NCI-H1436 treated with DMSO at 0.1 percent for 48 hours (cell line): ENCODE data around the gene POR.

Source experiments
- DNase-seq: peaks from one replicate; lab custom pipeline; 2025; lab: John Stamatoyannopoulos, UW

Gene POR

DNA sequence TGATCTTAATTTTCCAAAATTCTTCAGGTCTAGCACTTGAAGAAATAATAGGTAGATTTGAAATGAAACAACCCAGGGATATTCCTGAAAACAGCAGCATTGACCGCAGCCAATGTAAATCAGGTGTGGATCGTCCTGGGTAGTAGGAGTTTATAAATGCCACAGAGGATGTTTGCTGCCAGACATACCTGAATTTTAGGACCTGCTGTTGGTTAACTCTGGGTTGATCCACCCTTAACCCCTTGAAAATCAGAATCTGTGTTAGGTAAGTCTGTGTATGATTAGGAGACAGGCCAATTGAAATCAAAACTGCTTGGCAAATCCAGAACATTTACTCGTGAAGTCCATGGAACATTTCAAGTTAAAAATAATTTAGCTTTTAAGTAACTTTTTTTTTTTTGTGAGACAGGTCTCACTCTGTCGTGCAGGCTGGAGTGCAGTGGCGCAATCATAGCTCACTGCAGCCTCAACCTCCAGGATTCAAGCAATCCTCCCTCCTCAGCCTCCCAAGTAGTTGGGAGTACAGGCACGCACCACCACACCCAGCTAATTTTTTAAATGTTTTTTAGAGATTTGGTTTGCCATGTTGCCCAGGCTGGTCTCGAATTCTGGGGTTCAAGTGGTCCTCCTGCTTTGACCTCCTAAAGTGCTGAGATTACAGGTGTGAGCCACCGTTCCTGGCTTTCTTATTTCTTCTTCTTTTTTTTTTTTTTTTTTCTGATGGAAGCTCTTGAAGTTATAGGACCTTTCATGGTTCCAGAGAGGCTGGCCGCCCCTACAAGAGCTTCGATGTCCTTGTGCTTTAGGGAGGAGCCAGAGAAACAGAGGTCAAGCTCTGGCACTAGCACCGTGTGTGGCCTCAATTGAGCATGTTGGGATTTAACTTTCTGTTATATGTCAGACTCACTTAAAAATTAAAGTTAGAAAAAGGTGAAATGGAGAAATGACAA lies 2.0 kb downstream of the POR start:
- no peak for DNase-seq

DNA sequence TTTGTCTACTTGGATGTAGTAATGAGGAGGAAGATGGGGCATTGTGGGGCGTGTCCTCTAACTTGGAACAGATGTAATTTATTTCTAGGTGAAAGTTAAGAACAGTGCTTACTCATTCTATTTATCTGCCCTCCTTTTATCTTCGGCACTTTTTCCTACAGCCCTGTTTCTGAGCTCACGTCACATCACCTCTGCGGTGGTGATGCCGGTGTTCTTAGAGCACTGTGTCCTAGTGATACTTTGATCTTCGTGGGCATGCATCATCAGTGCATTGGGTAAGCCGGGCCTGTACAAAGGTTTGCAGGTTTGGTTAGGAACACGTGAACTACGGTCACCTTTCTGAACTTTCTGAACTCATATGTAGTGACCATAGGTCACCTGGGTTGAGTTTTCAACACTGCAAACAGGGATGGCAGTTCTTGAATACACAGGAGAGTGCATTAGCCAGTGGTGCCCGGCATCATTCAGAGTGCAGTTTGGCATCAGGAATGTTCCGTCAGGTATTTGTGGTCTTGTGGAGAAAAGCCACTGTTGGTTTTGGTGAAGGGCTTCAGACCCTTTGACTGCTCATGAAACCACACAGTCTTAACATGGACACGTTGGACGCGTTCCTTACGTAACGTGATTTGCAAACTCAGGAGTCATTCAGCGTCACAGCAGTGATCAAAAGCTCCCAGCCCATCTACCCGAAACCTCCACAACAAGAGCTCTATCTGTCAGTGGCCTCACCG lies 5.6 kb downstream of the POR start:
- DNase-seq, result no peak

DNA sequence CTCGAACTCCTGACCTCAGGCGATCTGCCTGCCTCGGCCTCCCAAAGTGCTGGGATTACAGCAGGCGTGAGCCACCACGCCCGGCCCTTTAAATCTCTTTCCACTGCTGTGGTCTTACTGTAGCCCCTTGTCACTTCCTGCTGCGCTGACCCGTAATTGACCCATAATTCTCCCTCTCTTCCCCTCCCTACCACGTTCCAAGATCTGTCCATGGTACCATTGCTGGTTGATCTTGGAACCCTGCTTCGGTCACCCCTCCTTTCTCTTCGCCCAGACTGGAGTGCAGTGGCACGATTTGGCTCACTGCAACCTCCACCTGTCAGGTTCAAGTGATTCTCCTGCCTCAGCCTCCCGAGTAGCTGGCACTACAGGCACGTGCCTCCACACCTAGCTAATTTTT lies 6.5 kb downstream of the POR start:
- DNase-seq, result no peak

- no peak for DNase-seq
Measured at GRCh38 chr7:75922966-75923603, 8.1 kb downstream of the POR start.

DNA sequence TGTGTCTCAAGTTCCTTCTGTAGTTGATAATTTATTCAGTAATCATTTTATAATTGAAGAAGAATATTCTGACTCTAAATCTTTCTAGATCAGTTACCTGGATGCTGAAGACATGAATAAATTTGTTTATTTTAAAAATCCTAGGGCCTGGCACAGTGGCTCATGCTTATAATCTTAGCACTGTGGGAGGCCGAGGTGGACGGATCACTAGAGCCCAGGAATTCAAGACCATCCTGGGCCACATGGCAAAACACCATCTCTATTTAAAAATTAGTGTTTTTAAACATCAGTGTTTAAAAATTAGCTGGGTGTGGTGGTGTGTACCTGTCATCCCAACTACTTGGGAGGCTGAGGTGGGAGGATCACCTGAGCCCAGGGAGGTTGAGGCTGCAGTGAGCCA lies 9.3 kb downstream of the POR start:
- no peak for DNase-seq

GRCh38 chr7:75924889-75925288 lies 9.9 kb downstream of the POR start:
- DNase-seq, result no peak

DNA sequence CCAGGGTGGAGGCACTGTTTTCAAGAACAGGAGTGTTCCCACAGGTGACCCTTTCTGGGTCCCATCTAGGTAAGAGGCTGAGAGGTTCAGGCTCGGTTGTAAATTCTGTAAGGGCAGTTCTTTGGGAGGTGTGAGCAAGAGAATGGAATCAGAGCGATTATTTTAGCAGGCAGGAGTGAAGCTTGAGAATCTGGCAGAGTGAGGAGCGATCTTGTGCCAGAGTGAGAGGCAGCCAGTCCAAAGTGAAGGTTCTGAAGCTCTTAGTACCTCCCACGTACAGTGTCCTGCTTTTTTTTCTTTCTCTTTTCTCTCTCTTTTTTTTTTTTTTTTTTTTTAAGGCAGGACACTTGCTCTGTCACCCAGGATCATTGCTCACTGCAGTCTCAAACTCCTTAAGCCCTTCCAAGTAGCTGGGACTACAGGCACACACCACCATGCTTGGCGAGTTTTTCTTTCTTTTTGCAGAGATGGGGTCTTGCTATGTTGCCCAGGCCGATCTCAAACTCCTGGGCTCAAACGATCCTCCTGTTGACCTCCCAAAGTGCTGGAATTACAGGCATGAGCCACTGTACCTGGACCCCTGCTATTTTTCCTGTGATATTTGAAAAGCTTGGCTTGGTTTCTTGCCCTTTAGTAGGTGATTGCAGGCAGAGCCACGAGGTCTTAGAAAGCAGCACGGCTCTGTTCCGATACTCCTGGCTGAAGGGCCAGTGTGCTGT lies 10.9 kb downstream of the POR start:
- no peak for DNase-seq

DNA sequence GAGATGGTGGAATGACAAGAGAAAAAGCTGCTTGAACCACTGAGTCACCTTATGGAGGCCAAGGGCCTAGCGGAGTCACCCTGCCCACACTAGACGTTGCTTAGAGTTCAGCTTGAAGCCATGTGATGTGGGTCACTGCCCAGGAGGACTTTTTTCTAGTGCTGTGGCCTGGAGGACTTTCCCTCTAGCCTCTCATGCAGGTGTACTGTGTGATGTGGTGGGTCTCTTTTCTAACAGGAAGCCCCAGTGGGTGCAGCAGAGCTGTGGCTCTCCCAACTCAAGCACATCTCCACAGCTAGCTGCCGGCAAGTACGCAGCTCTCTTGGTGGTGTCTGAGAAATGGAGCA lies 13.6 kb downstream of the POR start:
- no peak for DNase-seq

GRCh38 chr7:75931680-75932079 lies 16.7 kb downstream of the POR start:
- no peak for DNase-seq

DNA sequence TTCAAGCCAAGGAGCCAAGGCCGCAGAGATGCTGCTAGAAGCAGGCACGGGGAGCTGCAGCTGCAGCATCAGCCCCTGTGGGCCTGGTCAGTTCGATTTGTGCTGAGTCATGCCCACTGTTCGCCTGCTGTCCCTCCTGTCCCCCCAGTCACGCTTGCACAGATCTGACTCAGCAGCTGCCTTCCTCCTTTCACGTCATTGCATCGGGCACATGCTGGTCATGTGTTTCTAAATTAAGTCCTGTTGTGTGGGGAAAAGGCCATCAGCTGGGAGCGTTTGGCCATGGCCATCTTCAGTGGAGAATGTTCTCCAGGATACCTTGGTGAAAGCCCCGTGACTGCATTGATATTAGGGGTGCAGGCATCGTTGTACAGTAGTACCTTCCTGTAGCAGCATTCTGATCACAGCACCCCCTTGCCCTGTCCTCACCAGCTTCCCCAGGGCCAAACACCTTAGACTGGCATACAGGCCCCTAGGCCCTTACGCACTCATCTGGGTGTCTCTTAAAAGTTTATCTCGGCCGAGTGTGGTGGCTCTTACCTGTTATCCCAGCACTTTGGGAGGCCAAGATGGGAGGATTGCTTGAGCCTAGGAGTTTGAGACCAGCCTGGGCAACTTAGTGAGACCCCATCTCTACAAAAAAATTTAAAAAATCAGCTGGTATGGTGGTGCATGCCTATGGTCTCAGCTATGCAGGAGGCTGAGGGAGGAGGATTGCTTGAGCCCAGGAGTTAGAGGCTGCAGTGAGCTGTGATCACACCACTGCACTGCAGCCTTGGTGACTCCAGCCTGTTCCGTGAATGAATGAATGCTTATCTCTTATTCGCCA lies 23.2 kb downstream of the POR start:
- no peak for DNase-seq

GRCh38 chr7:75938921-75939320 lies 24.0 kb downstream of the POR start:
- no peak for DNase-seq

GRCh38 chr7:75943864-75944263 lies 28.9 kb downstream of the POR start:
- DNase-seq, result no peak

GRCh38 chr7:75944507-75944906 lies 29.6 kb downstream of the POR start:
- DNase-seq, result no peak

GRCh38 chr7:75945297-75946168 lies 30.6 kb downstream of the POR start:
- no peak for DNase-seq

DNA sequence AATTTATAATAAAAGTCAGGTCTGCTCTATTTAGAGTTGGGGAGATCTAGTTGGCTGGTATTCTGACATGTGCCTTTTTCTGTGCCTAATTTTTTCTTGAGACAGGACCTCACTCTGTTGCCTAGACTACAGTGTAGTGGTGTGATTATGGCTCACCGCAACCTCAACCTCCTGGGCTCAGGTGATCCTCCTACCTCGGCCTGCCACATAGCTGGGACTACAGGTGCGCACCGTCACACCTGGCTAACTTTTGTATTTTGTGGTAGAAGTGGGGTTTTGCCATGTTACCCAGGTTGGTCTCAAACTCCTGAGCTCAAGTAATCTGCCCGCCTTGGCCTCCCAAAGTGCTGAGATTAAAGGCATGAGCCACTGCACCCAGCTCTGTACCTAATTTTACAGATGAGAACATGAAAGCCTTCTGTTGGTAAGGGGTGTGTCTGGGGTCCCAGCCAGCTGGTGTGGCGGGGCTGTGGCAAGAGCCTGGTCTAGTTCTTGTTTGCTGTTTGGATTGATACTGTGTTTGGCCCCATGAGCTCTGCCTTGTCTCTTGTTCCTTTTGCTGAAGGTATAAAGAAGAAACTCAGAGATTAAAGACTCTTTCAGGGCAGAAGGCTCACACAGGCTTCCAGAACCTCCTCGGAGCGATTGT lies 31.4 kb downstream of the POR start:
- no peak for DNase-seq

DNA sequence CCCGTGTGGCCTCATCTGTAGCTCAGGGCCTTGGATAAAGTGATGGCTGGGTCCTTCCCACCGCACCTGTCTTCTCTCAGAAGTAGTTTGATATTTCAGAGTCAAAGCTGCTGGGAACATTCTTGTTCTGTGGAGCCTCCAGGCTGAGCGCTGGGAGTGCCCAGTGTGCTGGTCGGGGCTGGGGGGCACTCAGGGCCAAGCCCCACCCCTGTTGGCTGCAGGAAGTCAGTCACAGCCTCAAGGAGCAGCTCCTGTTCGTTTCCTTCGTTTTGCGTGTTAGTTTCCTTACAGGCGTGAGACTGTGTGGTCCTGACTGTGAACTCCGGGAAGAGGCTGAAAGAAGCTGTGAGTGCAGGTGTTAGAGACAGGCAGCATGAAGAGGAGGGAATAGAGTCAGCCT lies 33.2 kb downstream of the POR start:
- DNase-seq, result no peak

DNA sequence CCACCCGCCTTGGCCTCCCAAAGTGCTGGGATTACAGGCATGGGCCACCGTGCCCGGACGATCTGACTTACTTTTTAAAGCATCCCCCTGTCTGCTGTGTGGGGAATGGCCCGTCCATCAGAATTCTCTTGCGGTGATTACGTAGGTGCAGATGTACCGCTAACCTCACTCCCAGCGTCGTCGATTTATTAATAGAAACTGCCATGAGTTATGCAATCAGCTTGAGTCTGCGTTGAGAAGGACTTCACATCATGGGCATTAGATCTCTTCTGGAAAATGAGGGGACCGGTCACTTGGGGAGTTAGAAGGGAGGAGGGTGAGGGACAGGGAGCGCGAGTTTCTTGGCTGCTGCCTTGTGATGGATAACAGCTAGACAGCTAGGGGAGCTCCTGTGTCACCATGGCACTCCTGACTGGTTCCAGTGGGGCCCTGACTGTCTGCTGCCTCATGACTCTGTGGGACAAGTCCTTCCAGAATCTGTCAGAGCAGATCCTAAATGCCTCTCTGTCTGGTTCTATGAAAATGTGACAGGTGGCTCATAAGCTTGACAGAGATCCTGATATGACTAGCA lies 35.2 kb downstream of the POR start:
- no peak for DNase-seq

DNA sequence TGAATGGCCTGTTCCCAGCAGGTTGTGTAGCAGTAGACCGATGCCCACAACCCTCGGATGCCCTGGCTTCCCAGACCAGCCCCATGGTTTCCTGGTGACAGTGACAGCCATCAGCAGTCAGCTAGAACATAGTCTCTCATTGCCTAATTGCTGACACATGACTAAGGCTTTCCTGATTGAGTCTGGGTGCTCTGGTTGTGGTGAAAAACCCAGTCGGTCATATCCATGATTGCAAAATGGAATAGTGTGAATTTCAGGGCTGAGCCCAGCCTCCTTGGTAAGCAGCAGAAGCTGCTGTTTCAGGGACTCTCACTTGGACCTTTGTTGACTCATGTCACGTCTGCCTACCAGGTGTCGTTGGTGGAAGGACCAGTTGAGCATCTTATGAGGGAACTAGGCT lies 36.6 kb downstream of the POR start:
- no peak for DNase-seq

GRCh38 chr7:75953431-75953830 lies 38.5 kb downstream of the POR start:
- no peak for DNase-seq

- no peak for DNase-seq
Measured at GRCh38 chr7:75953931-75954330, 39.0 kb downstream of the POR start.
